Muscle of leg (tissue), 16 donors: ENCODE data around the gene CD9. TPM values are rescaled to one million over a fixed set of nuclear protein-coding genes. Genes with fewer than 3 reads are reported as not detected.
"Not testable (repeated sequence)": the region's sequence is repeated elsewhere in the genome, so short reads cannot be mapped to it uniquely, and the experiment has no call there.

Experiments used
- DNase-seq: peaks from one replicate; pipeline ENCODE4 v3.0.0; 2013
- H3K27ac ChIP-seq: one replicate; pipeline ENCODE4 v1.5.1; 2013; ENCODE audit warnings: mild to moderate bottlenecking, low read length, control low read depth
- H3K27me3 ChIP-seq: one replicate; pipeline ENCODE4 v1.6.1; 2013; ENCODE audit warnings: low read length; ENCODE audit not compliant: control insufficient read depth, insufficient read depth
- H3K36me3 ChIP-seq: one replicate; pipeline ENCODE4 v1.6.1; 2013; ENCODE audit warnings: low read length; ENCODE audit not compliant: control insufficient read depth, insufficient read depth
- H3K4me1 ChIP-seq: one replicate; pipeline ENCODE4 v1.6.1; 2013; ENCODE audit warnings: low read length; ENCODE audit not compliant: control insufficient read depth, insufficient read depth
- H3K4me3 ChIP-seq: one replicate; pipeline ENCODE4 v1.5.1; 2013; ENCODE audit warnings: low read length, control low read depth
- H3K9me3 ChIP-seq: replicated peaks from 2 replicates; pipeline ENCODE4 v1.6.1; 2013; ENCODE audit warnings: low read depth, low read length; ENCODE audit not compliant: control insufficient read depth
- WGBS: methylation state at CpG from one replicate; pipeline ENCODE4 v1.1.5; 2013; ENCODE audit warnings: missing lambda C conversion rate; ENCODE audit not compliant: insufficient coverage; 5-methylcytosine and 5-hydroxymethylcytosine counted together
- long read RNA-seq, 11 donors: transcript quantifications; one replicate each; lab custom pipeline, GENCODE V29; 2026
- polyA plus RNA-seq, 8 donors: library from polyadenylated mRNA; unstranded; fragments of 120-200 nt; gene quantifications; one replicate each; pipeline versions ENCODE4 v1.2.1 to v1.2.3, GENCODE V29; 2013; ENCODE audit warnings: inconsistent platforms in 1 of 8, low replicate concordance in 1 of 8; ENCODE audit not compliant: insufficient read length in 8 of 8, insufficient read depth in 1 of 8
- total RNA-seq: library from RNA; stranded (reverse); fragments of 120-200 nt; gene quantifications from one replicate; pipeline ENCODE4 v1.2.4, GENCODE V29; 2013

The CD9 gene
- 60.7 TPM for total RNA-seq
- polyA plus RNA-seq, result 10 to 100 TPM; 39.5 to 94.5 (median 61.0) TPM
- long read RNA-seq, donor 1, transcript CD9-201 (8 exons, 1,218 nt), result major isoform, 9 of 18 reads
- long read RNA-seq, donor 1, partial matches to known transcripts, result 8 of 18 reads
- long read RNA-seq, donor 1, other reads (novel, unspliced or antisense), result 0 of 18 reads
- long read RNA-seq, donor 2, transcript CD9-201 (8 exons, 1,218 nt), result major isoform, 5 of 5 reads
- long read RNA-seq, donor 2, partial matches to known transcripts, result 0 of 5 reads
- long read RNA-seq, donor 2, other reads (novel, unspliced or antisense), result 0 of 5 reads
- long read RNA-seq, donor 3, transcript CD9-201 (8 exons, 1,218 nt), result major isoform, 24 of 35 reads
- long read RNA-seq, donor 3, partial matches to known transcripts, result 10 of 35 reads
- long read RNA-seq, donor 3, other reads (novel, unspliced or antisense), result 0 of 35 reads
- long read RNA-seq, donor 4, transcript CD9-201 (8 exons, 1,218 nt), result major isoform, 14 of 17 reads
- long read RNA-seq, donor 4, partial matches to known transcripts, result 0 of 17 reads
- long read RNA-seq, donor 4, other reads (novel, unspliced or antisense), result 0 of 17 reads
- long read RNA-seq, donor 5, transcript CD9-201 (8 exons, 1,218 nt), result major isoform, 52 of 110 reads
- long read RNA-seq, donor 5, transcript CD9-207 (2 exons, 441 nt), result minor isoform, 5 of 110 reads
- long read RNA-seq, donor 5, partial matches to known transcripts, result 50 of 110 reads
- long read RNA-seq, donor 5, other reads (novel, unspliced or antisense), result 0 of 110 reads
- long read RNA-seq, donor 6, transcript CD9-201 (8 exons, 1,218 nt), result major isoform, 25 of 64 reads
- long read RNA-seq, donor 6, partial matches to known transcripts, result 36 of 64 reads
- long read RNA-seq, donor 6, other reads (novel, unspliced or antisense), result 0 of 64 reads
- long read RNA-seq, donor 7, transcript CD9-201 (8 exons, 1,218 nt), result major isoform, 36 of 93 reads
- long read RNA-seq, donor 7, partial matches to known transcripts, result 52 of 93 reads
- long read RNA-seq, donor 7, other reads (novel, unspliced or antisense), result 0 of 93 reads
- long read RNA-seq, donor 8, transcript CD9-201 (8 exons, 1,218 nt), result major isoform, 45 of 83 reads
- long read RNA-seq, donor 8, partial matches to known transcripts, result 34 of 83 reads
- long read RNA-seq, donor 8, other reads (novel, unspliced or antisense), result 0 of 83 reads
- long read RNA-seq, donor 9, transcript CD9-201 (8 exons, 1,218 nt), result major isoform, 15 of 53 reads
- long read RNA-seq, donor 9, partial matches to known transcripts, result 35 of 53 reads
- long read RNA-seq, donor 9, other reads (novel, unspliced or antisense), result 0 of 53 reads
- long read RNA-seq, donor 10, transcript CD9-201 (8 exons, 1,218 nt), result major isoform, 25 of 53 reads
- long read RNA-seq, donor 10, partial matches to known transcripts, result 27 of 53 reads
- long read RNA-seq, donor 10, other reads (novel, unspliced or antisense), result 0 of 53 reads
- long read RNA-seq, donor 11, transcript CD9-201 (8 exons, 1,218 nt), result major isoform, 40 of 95 reads
- long read RNA-seq, donor 11, partial matches to known transcripts, result 48 of 95 reads
- long read RNA-seq, donor 11, other reads (novel, unspliced or antisense), result 0 of 95 reads

GRCh38 chr12:6200256-6201212 lies at the start of gene CD9:
Gene CD9 (plus strand): TSS chr12:6200400. CDS start chr12:6200500, 100 bp downstream.
- Histone ChIP-seq H3K36me3 (no peaks in the 10 kb centered on the region), H3K4me1 (peaks cover 62% of the 10 kb centered on the region), H3K4me3 (peak within 1 kb of the TSS; percentile 60), H3K27ac (peak within 1 kb of the TSS; percentile 77), H3K9me3 (no peaks in the 10 kb centered on the region), H3K27me3 (peaks cover 38% of the 10 kb centered on the region)
- DNase-seq, result peak; percentile 71
- under 1% methylated on average over 75 of the region's 81 CpGs for WGBS

- Histone ChIP-seq H3K4me3 (no peak overlapping the region), H3K9me3 (no peaks in the 10 kb centered on the region), H3K36me3 (no peaks in the 10 kb centered on the region), H3K27me3 (no peaks in the 10 kb centered on the region), H3K4me1 (peaks cover 13% of the 10 kb centered on the region), H3K27ac (peak overlapping the region; percentile 1)
- 69% methylated on average over 11 of the region's 15 CpGs for WGBS
- peak; percentile 41 for DNase-seq
These were observed 45.3 kb upstream of the CD9 start for GRCh38 chr12:6154730-6155459.

GRCh38 chr12:6157482-6157881 lies 42.7 kb upstream of the CD9 start:
- peaks cover 26% of the 10 kb centered on the region for H3K4me1 ChIP-seq
- H3K27me3 ChIP-seq, result peaks cover 3% of the 10 kb centered on the region
- no peaks in the 10 kb centered on the region for H3K9me3 ChIP-seq
- H3K36me3 ChIP-seq, result no peaks in the 10 kb centered on the region
- H3K4me3 ChIP-seq, result no peak overlapping the region
- no peak overlapping the region for H3K27ac ChIP-seq
- WGBS, result no CpG with 5 or more reads among the region's 4 CpGs
- no peak for DNase-seq

- no peaks in the 10 kb centered on the region for H3K36me3 ChIP-seq
- no peak overlapping the region for H3K4me3 ChIP-seq
- H3K27me3 ChIP-seq, result peaks cover 3% of the 10 kb centered on the region
- H3K4me1 ChIP-seq, result peaks cover 26% of the 10 kb centered on the region
- H3K9me3 ChIP-seq, result no peaks in the 10 kb centered on the region
- 28% methylated on average over 2 of the region's 4 CpGs for WGBS
- no peak for DNase-seq
- no peak overlapping the region for H3K27ac ChIP-seq
These were observed 41.9 kb upstream of the CD9 start for GRCh38 chr12:6158255-6158654.

GRCh38 chr12:6158749-6159148 lies 41.5 kb upstream of the CD9 start:
- Histone ChIP-seq H3K4me1 (peaks cover 26% of the 10 kb centered on the region), H3K9me3 (no peaks in the 10 kb centered on the region), H3K27ac (no peak overlapping the region), H3K27me3 (peaks cover 3% of the 10 kb centered on the region), H3K36me3 (no peaks in the 10 kb centered on the region), H3K4me3 (no peak overlapping the region)
- WGBS, result 73% methylated on average over 11 of the region's 11 CpGs
- no peak for DNase-seq

- H3K27me3 ChIP-seq, H3K9me3 ChIP-seq, H3K36me3 ChIP-seq, H3K4me3 ChIP-seq, DNase-seq, H3K27ac ChIP-seq: not testable (repeated sequence)
- 74% methylated on average over 48 of the region's 50 CpGs for WGBS
- H3K4me1 ChIP-seq, result peaks cover 26% of the 10 kb centered on the region
These were observed 40.8 kb upstream of the CD9 start for GRCh38 chr12:6159166-6160011.

- not testable (repeated sequence) for H3K27ac ChIP-seq, H3K36me3 ChIP-seq, H3K9me3 ChIP-seq, H3K4me3 ChIP-seq, DNase-seq, H3K27me3 ChIP-seq
- WGBS, result 85% methylated on average over 11 of the region's 19 CpGs
- peaks cover 26% of the 10 kb centered on the region for H3K4me1 ChIP-seq
These were observed 40.1 kb upstream of the CD9 start for GRCh38 chr12:6160049-6160649.
